HepG2 (cell line): Measurements from ENCODE around the gene TJP3. TPM values are rescaled to one million over a fixed set of nuclear protein-coding genes. Genes with fewer than 3 reads are reported as not detected.

ENCODE experiments used
- AKAP8 ChIP-seq: sonication (generic); formaldehyde crosslinking; IDR thresholded peaks from 2 replicates; pipeline ENCODE4 v1.5.1; 2020; ENCODE audit warnings: mild to moderate bottlenecking, missing genetic modification reagents
- CHD4 ChIP-seq: fragments of 200-600 bp; sonication (generic); IDR thresholded peaks from 2 replicates; pipeline ENCODE4 v1.7.0; 2017; ENCODE audit warnings: mild to moderate bottlenecking, low read length, borderline replicate concordance
- DMTF1 ChIP-seq: sonication (generic); formaldehyde crosslinking; IDR thresholded peaks from 2 replicates; pipeline ENCODE4 v1.4.0; 2020; ENCODE audit warnings: mild to moderate bottlenecking, missing genetic modification reagents
- DRAP1 ChIP-seq: IDR thresholded peaks from 2 replicates; pipeline ENCODE4 v1.6.1; 2016; ENCODE audit warnings: missing genetic modification reagents, missing compliant biosample characterization
- E2F2 ChIP-seq: sonication (generic); formaldehyde crosslinking; IDR thresholded peaks from 2 replicates; pipeline ENCODE4 v1.4.0; 2020; ENCODE audit warnings: missing genetic modification reagents, borderline replicate concordance
- FIP1L1 ChIP-seq: fragments of 200-400 bp; formaldehyde crosslinking; IDR thresholded peaks from 2 replicates; pipeline ENCODE4 v1.6.1; 2018; ENCODE audit warnings: low read depth, mild to moderate bottlenecking, low read length, moderate library complexity, borderline replicate concordance; ENCODE audit not compliant: insufficient read depth
- NFRKB ChIP-seq: fragments of 450-650 bp; IDR thresholded peaks from 2 replicates; pipeline ENCODE4 v1.6.1; 2017
- RFXANK ChIP-seq: IDR thresholded peaks from 2 replicates; pipeline ENCODE4 v1.6.1; 2016
- SIX4 ChIP-seq: sonication (generic); formaldehyde crosslinking; IDR thresholded peaks from 2 replicates; pipeline ENCODE4 v1.4.0; 2020; ENCODE audit warnings: missing genetic modification reagents
- SMC3 ChIP-seq: IDR thresholded peaks from 2 replicates; pipeline ENCODE4 v1.6.1; 2011; ENCODE audit warnings: low read length, improper control_type of control experiment
- TBL1XR1 ChIP-seq: fragments of 150-350 bp; IDR thresholded peaks from 2 replicates; pipeline ENCODE4 v1.6.1; 2014; ENCODE audit warnings: borderline replicate concordance, low read length; ENCODE audit not compliant: partially characterized antibody
- ZNF205 ChIP-seq: IDR thresholded peaks from 2 replicates; pipeline ENCODE4 v1.6.1; 2018; ENCODE audit warnings: missing biosample characterization, missing genetic modification reagents
- ZNF263 ChIP-seq: sonication (generic); formaldehyde crosslinking; IDR thresholded peaks from 2 replicates; pipeline ENCODE4 v1.4.0; 2020; ENCODE audit warnings: missing genetic modification reagents
- ZNF883 ChIP-seq: sonication (generic); formaldehyde crosslinking; IDR thresholded peaks from 2 replicates; pipeline ENCODE4 v1.5.1; 2020; ENCODE audit warnings: mild to moderate bottlenecking, missing genetic modification reagents; ENCODE audit errors: not compliant biosample characterization
- polyA plus RNA-seq, 8 experiments: library from polyadenylated mRNA; depleted of rRNA in 3 of 8; stranded (reverse) in 7 of 8; unstranded in 1 of 8; fragments of >200 nt; fragmentation: Illumina TruSeq in 4 of 8; extraction: Trizol in 4 of 8; gene quantifications; 2 replicates each; pipeline versions ENCODE4 v1.2.1 to v1.2.3, GENCODE V29; 2011 to 2016; ENCODE audit warnings: low read depth in 4 of 8, missing spikeins in 1 of 8, mixed read lengths in 1 of 8; ENCODE audit not compliant: insufficient read depth in 1 of 8
- total RNA-seq, 5 experiments: library from RNA; depleted of rRNA; stranded (reverse); fragments of >200 nt; fragmentation: Illumina TruSeq; extraction: Trizol; gene quantifications; 2 replicates each; pipeline ENCODE4 v1.2.3, GENCODE V29; 2016; ENCODE audit warnings: low read depth in 1 of 5
- TF ChIP-seq, protein P1 (sequence below): sonication (generic); formaldehyde crosslinking; IDR thresholded peaks from 2 replicates; pipeline ENCODE4 v1.8.0; 2022; ENCODE audit warnings: mild to moderate bottlenecking, missing genetic modification reagents, borderline replicate concordance
- TF ChIP-seq, protein P2 (sequence below): sonication (generic); formaldehyde crosslinking; IDR thresholded peaks from 2 replicates; pipeline ENCODE4 v1.8.0; 2022; ENCODE audit warnings: missing genetic modification reagents, low read depth, mild to moderate bottlenecking, borderline replicate concordance

Gene TJP3
- total and polyA plus RNA-seq, 2 of the 13 experiments (the other 11 are each of a cell fraction or from before 2014, with no cell fraction given) = 2.3 to 21.5 TPM

DNA sequence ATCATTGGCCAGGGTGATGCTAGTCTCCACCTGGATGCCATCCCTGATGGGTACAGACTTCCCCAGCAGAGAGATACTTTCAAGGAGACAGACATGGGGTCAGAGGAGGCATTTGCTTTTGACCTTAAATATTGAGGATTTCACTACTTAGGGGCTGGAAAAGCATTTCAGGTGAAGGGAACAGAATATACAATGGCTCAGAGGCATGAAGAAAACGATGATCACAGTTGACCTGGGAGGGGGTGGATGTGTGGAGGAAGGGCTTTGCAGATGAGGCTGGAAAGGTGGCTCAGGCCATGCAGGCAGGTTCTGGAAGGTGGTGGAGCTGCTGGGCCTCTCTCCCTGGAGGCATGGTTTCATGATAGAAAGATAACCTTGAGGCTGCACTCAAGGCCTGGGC lies 74.1 kb downstream of the TJP3 start (continued):
- no peak for TF ChIP-seq NFRKB
- TF ChIP-seq CHD4 = 0 out of 2 replicates have a peak, but pooled peaks have one; percentile 21
- no peak for TF ChIP-seq SMC3
- TF ChIP-seq, protein P1, sequence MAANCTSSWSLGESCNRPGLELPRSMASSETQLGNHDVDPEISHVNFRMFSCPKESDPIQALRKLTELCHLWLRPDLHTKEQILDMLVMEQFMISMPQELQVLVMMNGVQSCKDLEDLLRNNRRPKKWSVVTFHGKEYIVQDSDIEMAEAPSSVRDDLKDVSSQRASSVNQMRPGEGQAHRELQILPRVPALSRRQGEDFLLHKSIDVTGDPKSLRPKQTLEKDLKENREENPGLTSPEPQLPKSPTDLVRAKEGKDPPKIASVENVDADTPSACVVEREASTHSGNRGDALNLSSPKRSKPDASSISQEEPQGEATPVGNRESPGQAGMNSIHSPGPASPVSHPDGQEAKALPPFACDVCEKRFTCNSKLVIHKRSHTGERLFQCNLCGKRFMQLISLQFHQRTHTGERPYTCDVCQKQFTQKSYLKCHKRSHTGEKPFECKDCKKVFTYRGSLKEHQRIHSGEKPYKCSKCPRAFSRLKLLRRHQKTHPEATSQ = no peak
- TF ChIP-seq SIX4 (CRISPR knock-in tag) = no peak
- TF ChIP-seq FIP1L1 = no peak
- no peak for TF ChIP-seq DRAP1 (CRISPR knock-in tag)
- no peak for TF ChIP-seq E2F2 (CRISPR knock-in tag)
- no peak for TF ChIP-seq ZNF263 (CRISPR knock-in tag)
- no peak for TF ChIP-seq RFXANK (CRISPR knock-in tag)
- TF ChIP-seq DMTF1 = no peak
- TF ChIP-seq ZNF883 (CRISPR knock-in tag) = no peak
- TF ChIP-seq ZNF205 (CRISPR knock-in tag) = no peak
- TF ChIP-seq, protein P2, sequence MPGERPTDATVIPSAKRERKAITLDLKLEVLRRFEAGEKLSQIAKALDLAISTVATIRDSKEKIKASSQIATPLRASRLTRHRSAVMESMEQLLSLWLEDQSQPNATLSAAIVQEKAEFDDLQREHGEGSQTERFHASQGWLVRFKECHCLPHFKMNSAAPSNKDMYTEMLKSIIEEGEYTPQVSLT (CRISPR knock-in tag) = no peak
- no peak for TF ChIP-seq TBL1XR1
- no peak for TF ChIP-seq AKAP8 (CRISPR knock-in tag)
